Parathyroid adenoma (tissue), 2 donors: Measurements from ENCODE around the gene NPR2.

Experiments
- H2AFZ ChIP-seq: fragments of 300-600 bp; sonication (generic); one replicate; pipeline ENCODE4 v1.7.0; 2017; ENCODE audit warnings: antibody characterized with exemption, mild to moderate bottlenecking
- H3K27ac ChIP-seq: fragments of 300-600 bp; sonication (generic); one replicate; pipeline ENCODE4 v1.7.0; 2017
- H3K27me3 ChIP-seq: fragments of 300-600 bp; sonication (generic); one replicate; pipeline ENCODE4 v1.7.0; 2017; ENCODE audit warnings: low read length; ENCODE audit not compliant: control insufficient read depth, insufficient read depth
- H3K36me3 ChIP-seq: fragments of 300-600 bp; sonication (generic); one replicate; pipeline ENCODE4 v1.7.0; 2017; ENCODE audit warnings: low read length; ENCODE audit not compliant: control insufficient read depth, insufficient read depth
- H3K4me1 ChIP-seq: fragments of 300-600 bp; sonication (generic); one replicate; pipeline ENCODE4 v1.7.0; 2017; ENCODE audit warnings: control low read depth
- H3K4me2 ChIP-seq: fragments of 300-600 bp; sonication (generic); one replicate; pipeline ENCODE4 v1.7.0; 2017; ENCODE audit warnings: low read length
- H3K4me3 ChIP-seq: fragments of 300-600 bp; sonication (generic); one replicate; pipeline ENCODE4 v1.7.0; 2017; ENCODE audit warnings: low read depth, low read length
- H3K79me2 ChIP-seq: fragments of 300-600 bp; sonication (generic); one replicate; pipeline ENCODE4 v1.7.0; 2017; ENCODE audit warnings: control low read depth
- H3K9ac ChIP-seq: fragments of 300-600 bp; sonication (generic); one replicate; pipeline ENCODE4 v1.7.0; 2017; ENCODE audit warnings: mild to moderate bottlenecking
- H3K9me3 ChIP-seq: fragments of 300-600 bp; sonication (generic); one replicate; pipeline ENCODE4 v1.7.0; 2017; ENCODE audit warnings: low read length; ENCODE audit not compliant: control insufficient read depth
- TF ChIP-seq, protein P1 (sequence below): fragments of 300-600 bp; sonication (generic); IDR thresholded peaks from one replicate; pipeline ENCODE4 v1.7.0; 2017; ENCODE audit warnings: antibody characterized with exemption, mild to moderate bottlenecking
- donor health status: primary hyperparathyroidism.

NPR2 gene

DNA sequence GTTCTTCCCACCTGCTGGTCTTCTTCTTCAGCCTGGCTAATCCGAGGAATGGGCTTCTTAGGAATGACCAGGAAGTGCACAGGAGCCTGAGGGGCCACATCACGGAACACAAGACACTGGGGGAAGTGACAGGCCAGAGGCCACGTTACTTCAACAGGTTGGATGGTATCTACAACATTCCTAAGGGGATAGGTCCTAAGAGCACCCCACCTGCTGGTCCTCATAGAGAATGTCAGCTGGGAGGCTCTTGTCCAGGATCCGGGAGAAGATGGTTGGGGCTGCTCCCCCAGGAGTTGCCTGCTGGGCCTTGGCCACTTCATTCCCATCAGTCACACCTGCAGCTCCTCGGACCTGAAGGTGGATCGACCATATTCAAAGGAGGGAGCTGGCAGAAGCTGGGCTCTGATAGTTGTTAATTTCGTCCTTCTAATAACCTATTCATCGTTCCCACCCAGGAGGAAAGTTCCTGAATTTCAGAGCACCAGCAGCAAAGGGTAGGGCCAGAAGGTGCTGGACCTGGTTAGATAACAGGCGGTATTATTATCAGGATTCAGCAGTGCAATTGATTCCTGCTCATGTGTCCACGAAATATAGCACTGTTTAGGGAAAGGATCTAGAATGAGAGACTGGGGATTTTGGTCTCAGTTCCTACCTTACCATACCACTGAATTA is 22.2 kb downstream of the NPR2 start:
- peak overlapping the region; percentile 97 for H3K4me3 ChIP-seq
- TF ChIP-seq, protein P1, sequence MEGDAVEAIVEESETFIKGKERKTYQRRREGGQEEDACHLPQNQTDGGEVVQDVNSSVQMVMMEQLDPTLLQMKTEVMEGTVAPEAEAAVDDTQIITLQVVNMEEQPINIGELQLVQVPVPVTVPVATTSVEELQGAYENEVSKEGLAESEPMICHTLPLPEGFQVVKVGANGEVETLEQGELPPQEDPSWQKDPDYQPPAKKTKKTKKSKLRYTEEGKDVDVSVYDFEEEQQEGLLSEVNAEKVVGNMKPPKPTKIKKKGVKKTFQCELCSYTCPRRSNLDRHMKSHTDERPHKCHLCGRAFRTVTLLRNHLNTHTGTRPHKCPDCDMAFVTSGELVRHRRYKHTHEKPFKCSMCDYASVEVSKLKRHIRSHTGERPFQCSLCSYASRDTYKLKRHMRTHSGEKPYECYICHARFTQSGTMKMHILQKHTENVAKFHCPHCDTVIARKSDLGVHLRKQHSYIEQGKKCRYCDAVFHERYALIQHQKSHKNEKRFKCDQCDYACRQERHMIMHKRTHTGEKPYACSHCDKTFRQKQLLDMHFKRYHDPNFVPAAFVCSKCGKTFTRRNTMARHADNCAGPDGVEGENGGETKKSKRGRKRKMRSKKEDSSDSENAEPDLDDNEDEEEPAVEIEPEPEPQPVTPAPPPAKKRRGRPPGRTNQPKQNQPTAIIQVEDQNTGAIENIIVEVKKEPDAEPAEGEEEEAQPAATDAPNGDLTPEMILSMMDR = peak; percentile 6
- H3K9ac ChIP-seq = no peak overlapping the region
- H3K9me3 ChIP-seq = no peaks in the 10 kb centered on the region
- peak overlapping the region; percentile 94 for H3K4me2 ChIP-seq
- peaks cover 17% of the 10 kb centered on the region for H3K4me1 ChIP-seq
- H3K79me2 ChIP-seq = no peaks in the 10 kb centered on the region
- H3K27ac ChIP-seq = peak overlapping the region; percentile 97
- no peaks in the 10 kb centered on the region for H3K27me3 ChIP-seq
- H3K36me3 ChIP-seq = no peaks in the 10 kb centered on the region
- H2AFZ ChIP-seq = no peak overlapping the region

DNA sequence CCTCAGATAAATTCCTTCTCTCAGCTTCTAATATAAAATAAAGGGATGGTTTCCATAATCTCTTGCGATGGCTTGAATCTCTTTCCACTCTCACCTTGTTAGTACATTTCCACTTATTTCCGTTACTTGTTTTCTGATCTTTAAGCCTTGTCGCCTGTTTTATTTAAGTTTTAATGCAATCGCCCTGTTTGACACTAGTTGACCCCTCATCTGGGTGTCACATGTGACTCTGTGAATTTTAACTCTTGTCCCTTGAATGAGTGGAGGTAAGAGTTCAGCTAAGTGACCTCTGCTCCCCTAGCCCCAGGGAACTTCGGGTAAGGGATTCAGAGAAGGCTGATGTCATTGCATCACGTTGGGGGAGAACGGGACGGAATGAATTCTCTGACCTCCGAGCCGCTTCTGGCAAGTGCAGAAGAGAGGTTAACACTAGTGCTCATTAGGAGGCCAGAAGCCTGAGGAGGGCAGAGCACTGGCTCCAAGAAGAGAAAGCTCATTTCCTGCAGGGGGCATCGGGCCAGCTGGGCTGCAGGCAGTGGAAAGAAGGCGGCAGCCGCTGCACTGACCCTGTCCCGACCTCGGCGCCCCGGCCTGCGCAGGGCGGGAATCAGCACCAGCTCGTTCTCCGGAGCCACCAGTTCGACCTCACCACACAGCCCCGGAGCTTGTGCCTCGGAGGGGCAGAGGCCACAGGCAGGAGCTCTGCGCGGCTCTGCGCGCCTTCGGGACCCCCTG is 22.9 kb downstream of the NPR2 start:
- Histone ChIP-seq H3K4me3 (peak overlapping the region; percentile 97), H3K27ac (peak overlapping the region; percentile 97), H3K9ac (peak overlapping the region; percentile 67), H3K4me1 (peaks cover 17% of the 10 kb centered on the region), H3K79me2 (no peaks in the 10 kb centered on the region), H3K4me2 (peak overlapping the region; percentile 94), H3K27me3 (no peaks in the 10 kb centered on the region), H2AFZ (peak overlapping the region; percentile 93), H3K36me3 (no peaks in the 10 kb centered on the region), H3K9me3 (no peaks in the 10 kb centered on the region)
- TF ChIP-seq, protein P1 = peak; percentile 24

DNA sequence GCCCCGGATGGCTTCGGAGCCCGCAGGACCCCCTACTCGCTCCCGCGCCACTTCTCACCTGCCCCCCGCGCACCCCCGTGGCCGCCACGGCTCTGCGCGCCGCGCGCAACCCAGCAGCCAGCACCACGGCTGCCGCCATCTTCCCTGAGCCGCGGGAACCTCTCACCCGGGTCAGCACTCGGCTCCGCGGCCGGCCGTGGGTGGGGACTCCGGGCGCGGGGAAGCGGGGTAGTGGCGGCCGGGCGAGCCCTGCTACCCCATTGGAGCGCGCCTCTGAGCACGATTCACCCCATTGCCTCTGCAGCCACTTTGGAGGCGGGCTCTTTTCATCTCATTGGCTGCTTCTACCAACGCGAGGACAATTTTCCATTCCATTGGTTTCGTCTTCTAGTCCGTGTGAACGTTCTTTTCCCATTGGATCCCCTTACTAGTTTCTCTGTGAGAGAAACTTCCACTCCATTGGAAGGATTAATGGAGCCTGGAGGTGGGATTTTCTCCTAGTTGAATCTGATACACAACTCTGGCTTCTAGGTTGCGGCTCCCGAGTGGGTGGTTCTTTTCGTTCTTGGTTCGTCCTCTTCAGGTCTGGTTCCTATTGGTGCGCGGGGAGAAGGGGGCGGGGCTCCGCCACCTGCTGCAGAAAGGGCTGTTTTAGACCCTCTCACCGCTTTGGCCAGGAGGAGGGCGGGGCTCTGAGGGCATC is 23.6 kb downstream of the NPR2 start, which contains the start of gene HINT2:
Gene HINT2 (minus strand): TSS at position 202 of the 703 bp plus-strand sequence. CDS start 63 bp downstream, at position 139.
- no peaks in the 10 kb centered on the region for H3K36me3 ChIP-seq
- no peaks in the 10 kb centered on the region for H3K27me3 ChIP-seq
- H3K4me3 ChIP-seq = peak within 1 kb of the TSS; percentile 97
- H3K4me1 ChIP-seq = peaks cover 17% of the 10 kb centered on the region
- no peaks in the 10 kb centered on the region for H3K9me3 ChIP-seq
- H3K27ac ChIP-seq = peak within 1 kb of the TSS; percentile 97
- peak within 1 kb of the TSS; percentile 67 for H3K9ac ChIP-seq
- TF ChIP-seq, protein P1 = no peak
- H3K4me2 ChIP-seq = peak within 1 kb of the TSS; percentile 94
- peak within 1 kb of the TSS; percentile 93 for H2AFZ ChIP-seq
- H3K79me2 ChIP-seq = no peaks in the 10 kb centered on the region

DNA sequence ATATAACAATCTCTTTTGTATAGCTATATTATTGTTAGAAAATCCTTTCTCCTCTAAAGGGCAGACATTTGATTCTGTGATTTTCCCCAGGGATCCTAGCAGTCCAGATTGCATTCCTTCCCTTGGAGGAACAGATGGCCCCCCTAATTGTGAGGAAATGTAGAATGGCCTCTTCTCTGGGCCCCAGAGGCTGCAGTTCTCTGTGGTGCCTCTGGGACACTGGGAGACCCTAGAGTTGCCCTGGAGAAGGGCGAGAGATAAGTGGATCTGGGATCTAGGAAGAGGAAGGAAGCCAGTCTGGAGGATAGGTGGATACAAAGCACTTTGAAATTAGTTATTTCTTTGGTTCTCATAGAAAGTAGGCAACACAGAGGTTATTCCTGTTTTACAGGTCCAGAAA is 25.3 kb downstream of the NPR2 start:
- Histone ChIP-seq H3K79me2 (no peaks in the 10 kb centered on the region), H3K4me3 (no peak overlapping the region), H2AFZ (no peak overlapping the region), H3K27me3 (no peaks in the 10 kb centered on the region), H3K36me3 (no peaks in the 10 kb centered on the region), H3K27ac (no peak overlapping the region), H3K4me2 (no peak overlapping the region), H3K9ac (no peak overlapping the region), H3K4me1 (peaks cover 17% of the 10 kb centered on the region), H3K9me3 (no peaks in the 10 kb centered on the region)
- TF ChIP-seq, protein P1 = no peak
